Astrocyte (in vitro differentiated cells and primary cell): ENCODE data around the gene PLA1A.

Experiments
- CTCF ChIP-seq: IDR thresholded peaks from 2 replicates; pipeline ENCODE4 v1.5.1; 2011; ENCODE audit warnings: low read depth, mild to moderate bottlenecking, inconsistent platforms, low read length, moderate library complexity; ENCODE audit not compliant: insufficient read depth
- EZH2 ChIP-seq: IDR thresholded peaks from 2 replicates; pipeline ENCODE4 v1.6.1; 2012; ENCODE audit warnings: mild to moderate bottlenecking, low read length, inconsistent platforms; ENCODE audit not compliant: insufficient read depth

GRCh38 chr3:119664370-119664769 lies 66.7 kb downstream of the PLA1A start:
- TF ChIP-seq CTCF, result no peak
- TF ChIP-seq EZH2, result no peak
